Epidermal melanocyte (primary cell): ENCODE data around the gene RTP1.
A peak's percentile ranks its signal among the peaks of the same experiment; 100 is the strongest.
"Not testable (repeated sequence)": the region's sequence is repeated elsewhere in the genome, so short reads cannot be mapped to it uniquely, and the experiment has no call there.

Experiments used
- DNase-seq: peaks from one replicate; pipeline ENCODE4 v3.0.0; 2011; ENCODE audit warnings: low spot score; ENCODE audit not compliant: insufficient read length

RTP1 gene

GRCh38 chr3:187198490-187198889 is 1.2 kb downstream of the RTP1 start:
- no peak for DNase-seq

- DNase-seq: not testable (repeated sequence)
Observed at GRCh38 chr3:187199463-187200050, 2.3 kb downstream of the RTP1 start.

- DNase-seq: no peak
Observed at GRCh38 chr3:187205683-187206082, 8.4 kb downstream of the RTP1 start.

- DNase-seq: no peak
Observed at GRCh38 chr3:187207062-187207461, 9.8 kb downstream of the RTP1 start.

- no peak for DNase-seq
Observed at GRCh38 chr3:187207624-187208023, 10.3 kb downstream of the RTP1 start.

GRCh38 chr3:187208159-187208558 is 10.9 kb downstream of the RTP1 start:
- DNase-seq: no peak

- no peak for DNase-seq
Observed at GRCh38 chr3:187209491-187209890, 12.2 kb downstream of the RTP1 start.

- DNase-seq: peak; percentile 67
Observed at GRCh38 chr3:187210091-187210490, 12.8 kb downstream of the RTP1 start.

GRCh38 chr3:187210545-187211327 is 13.4 kb downstream of the RTP1 start:
- peak; percentile 88 for DNase-seq

- DNase-seq: no peak
Observed at GRCh38 chr3:187211532-187212195, 14.4 kb downstream of the RTP1 start.

GRCh38 chr3:187212196-187212545 is 14.9 kb downstream of the RTP1 start:
- no peak for DNase-seq

GRCh38 chr3:187212705-187213104 is 15.4 kb downstream of the RTP1 start:
- DNase-seq: no peak

- no peak for DNase-seq
Observed at GRCh38 chr3:187213616-187214015, 16.3 kb downstream of the RTP1 start.

GRCh38 chr3:187215460-187215859 is 18.2 kb downstream of the RTP1 start:
- no peak for DNase-seq

- no peak for DNase-seq
Observed at GRCh38 chr3:187222801-187223200, 25.5 kb downstream of the RTP1 start.

GRCh38 chr3:187223799-187224198 is 26.5 kb downstream of the RTP1 start:
- no peak for DNase-seq

- peak; percentile 70 for DNase-seq
Observed at GRCh38 chr3:187227658-187228258, 30.5 kb downstream of the RTP1 start.

GRCh38 chr3:187228740-187229139 is 31.5 kb downstream of the RTP1 start:
- no peak for DNase-seq

- no peak for DNase-seq
Observed at GRCh38 chr3:187230011-187230410, 32.7 kb downstream of the RTP1 start.

GRCh38 chr3:187236962-187237361 is 39.7 kb downstream of the RTP1 start:
- no peak for DNase-seq

- no peak for DNase-seq
Observed at GRCh38 chr3:187237741-187238140, 40.5 kb downstream of the RTP1 start.

GRCh38 chr3:187238239-187238638 is 41.0 kb downstream of the RTP1 start:
- DNase-seq: no peak
